ENCODE measurements around the gene PDZRN3. TPM values are rescaled to one million over a fixed set of nuclear protein-coding genes. Genes with fewer than 3 reads are reported as not detected.
"Not testable (repeated sequence)": the region's sequence is repeated elsewhere in the genome, so short reads cannot be mapped to it uniquely, and the experiment has no call there.

PDZRN3 gene
- total RNA-seq, 1 donor from 2014 or later: 135 TPM

GRCh38 chr3:73465926-73466325, 158.8 kb downstream of the PDZRN3 start:
- no peak for DNase-seq (ENCODE audit: low read depth)

- not testable (repeated sequence) for DNase-seq (ENCODE audit: low read depth)
Observed at GRCh38 chr3:73464126-73464525, 160.6 kb downstream of the PDZRN3 start.

GRCh38 chr3:73461547-73461946, 163.2 kb downstream of the PDZRN3 start:
- DNase-seq (ENCODE audit: low read depth): no peak

DNA sequence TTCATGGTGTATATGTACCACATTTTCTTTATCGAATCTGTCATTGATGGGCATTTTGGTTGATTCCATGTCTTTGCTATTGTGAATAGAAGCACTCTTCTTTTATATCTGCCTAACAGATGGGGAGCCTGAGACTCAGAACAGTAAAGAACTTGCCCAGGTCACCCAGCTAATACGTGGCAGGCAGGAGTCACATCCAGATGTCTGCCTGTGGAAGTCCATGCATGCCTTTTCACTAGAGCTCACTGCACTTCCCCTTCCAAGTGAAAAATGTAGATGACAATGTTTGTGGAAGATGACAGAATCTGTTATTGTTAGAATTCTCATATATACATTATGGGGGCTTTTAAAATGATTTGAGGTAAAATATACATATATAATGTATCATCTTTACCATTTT, 165.0 kb downstream of the PDZRN3 start:
- DNase-seq (ENCODE audit: low read depth): no peak

- no peak for DNase-seq (ENCODE audit: low read depth)
Observed at GRCh38 chr3:73453666-73454065, 171.1 kb downstream of the PDZRN3 start.

DNA sequence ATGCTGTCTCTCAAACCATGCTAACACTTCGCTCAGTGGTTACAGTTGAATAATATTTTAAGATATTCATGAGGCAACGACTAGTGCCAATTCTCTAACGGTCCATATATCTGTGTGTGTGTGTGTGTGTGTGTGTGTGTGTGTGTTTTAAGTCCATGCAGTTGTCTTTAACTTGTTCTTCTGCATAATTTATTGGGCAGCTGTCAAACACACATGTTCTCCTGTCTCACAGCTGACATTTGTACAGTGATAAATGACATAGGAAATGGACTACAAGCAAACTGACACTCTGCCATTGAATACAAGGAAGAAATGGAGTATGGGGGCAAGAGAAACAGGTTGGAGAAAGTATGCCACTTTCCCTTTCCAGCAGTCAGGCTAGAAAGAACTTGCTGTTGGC, 172.0 kb downstream of the PDZRN3 start:
- peak; percentile 69 for DNase-seq (ENCODE audit: low read depth)

DNA sequence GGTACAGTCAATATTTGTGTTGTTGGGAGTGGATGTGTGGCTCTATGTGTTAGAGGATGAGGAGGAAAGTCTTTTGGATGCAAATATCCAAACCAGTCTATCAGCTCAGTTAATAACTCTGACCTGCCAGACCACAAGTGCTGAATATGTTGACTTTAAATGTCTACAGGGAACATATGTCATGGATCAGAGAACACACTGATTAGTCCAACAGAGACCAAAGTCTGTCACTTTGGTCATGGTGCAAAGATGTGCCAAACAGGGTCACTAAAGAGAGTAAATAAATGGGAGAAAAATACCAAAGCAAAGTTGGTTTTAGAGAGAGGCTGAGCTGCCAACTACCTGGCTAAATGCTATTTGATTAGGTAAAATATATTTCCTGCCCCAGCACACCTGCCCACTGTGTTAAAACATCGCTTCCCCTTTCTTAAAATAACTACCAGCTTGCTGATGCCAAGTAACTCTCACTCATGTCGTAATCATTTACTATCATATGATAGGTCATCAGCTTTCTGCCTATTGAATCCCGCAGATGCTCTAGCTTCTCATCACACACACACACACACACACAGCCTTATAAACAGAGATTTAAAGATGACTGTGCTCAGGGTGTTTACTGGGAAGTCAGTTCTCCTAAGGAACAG, 173.3 kb downstream of the PDZRN3 start:
- no peak for DNase-seq (ENCODE audit: low read depth)

DNA sequence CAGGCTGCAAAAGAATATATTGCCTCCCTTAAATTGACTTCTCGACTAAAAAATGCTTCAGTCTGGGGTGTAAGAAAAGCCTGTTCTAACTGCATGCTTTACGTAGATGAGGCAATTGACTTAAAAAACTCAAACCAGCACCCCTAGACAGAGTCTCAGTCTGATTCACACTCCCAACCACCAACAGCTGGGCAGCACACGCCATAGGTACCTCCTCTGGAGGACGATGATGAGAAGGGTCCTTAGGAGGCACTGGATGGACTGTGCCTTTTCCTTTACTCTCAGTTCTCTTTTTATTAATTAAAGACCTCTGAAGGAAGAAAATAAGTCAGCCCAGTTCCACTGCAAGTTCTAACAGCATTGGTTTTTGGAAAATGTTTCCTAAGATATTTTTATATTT, 175.0 kb downstream of the PDZRN3 start:
- no peak for DNase-seq (ENCODE audit: low read depth)

DNA sequence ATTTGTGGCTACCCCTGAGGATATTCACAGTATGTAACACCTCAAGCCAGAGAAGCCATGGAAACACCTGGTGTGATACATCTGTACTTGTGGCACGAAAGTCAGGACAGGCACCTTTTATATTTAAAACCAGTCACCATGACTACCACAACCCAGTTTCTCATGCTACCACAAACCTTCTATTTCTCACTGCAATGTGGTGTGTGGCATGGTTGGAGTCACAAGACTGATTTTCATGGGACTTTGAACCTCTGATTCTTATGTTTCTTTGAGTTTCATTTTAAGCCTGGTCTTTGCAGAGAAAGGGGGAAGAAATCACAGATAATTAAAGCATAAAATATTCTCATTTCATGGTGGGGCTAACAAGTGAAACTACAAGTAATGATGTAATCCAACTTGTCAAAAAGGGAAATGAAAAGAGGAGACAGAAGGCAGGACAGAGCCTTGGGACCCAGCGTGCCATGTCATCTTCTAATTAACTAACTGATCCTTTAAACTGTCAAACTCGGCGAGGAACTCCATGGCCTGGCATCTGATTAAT, 175.9 kb downstream of the PDZRN3 start:
- no peak for DNase-seq (ENCODE audit: low read depth)

DNA sequence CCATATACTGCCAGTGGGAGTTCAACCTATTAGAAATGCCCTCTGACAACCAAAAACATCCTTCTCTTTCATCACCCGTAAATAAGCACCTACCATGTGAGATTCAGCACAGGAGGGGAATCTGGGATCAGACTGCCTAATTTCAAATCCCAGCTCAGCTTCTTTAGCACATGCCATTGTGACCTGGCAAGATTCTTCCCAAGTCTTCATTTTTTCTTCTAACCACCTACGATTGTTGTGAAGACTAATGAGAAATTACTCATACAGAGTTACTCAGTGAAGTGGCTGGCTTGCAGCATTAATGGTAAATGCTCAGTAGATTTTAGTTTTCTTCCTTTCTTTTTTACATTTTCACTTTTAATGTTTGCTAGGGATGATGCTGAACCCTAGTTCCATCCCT, 176.7 kb downstream of the PDZRN3 start:
- DNase-seq (ENCODE audit: low read depth): no peak

DNA sequence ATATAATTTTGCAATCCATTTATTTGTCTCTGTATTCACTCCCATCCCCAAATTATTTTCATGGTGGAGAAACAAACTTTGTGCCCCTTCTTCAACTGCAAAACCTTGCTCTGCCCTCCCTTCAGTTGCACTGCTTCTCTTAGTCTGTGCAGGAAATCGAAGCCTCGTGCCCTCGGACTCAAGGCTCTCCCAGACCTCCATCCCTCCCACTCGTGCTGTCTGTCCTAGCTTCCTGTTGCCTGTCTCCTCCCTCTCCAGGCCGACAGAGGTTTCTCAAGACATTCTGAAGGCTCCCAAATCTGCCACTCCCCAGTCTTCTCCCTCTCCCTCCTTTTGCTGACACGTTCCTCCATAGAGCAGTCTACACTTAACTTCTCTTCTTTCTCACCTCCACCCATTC, 177.6 kb downstream of the PDZRN3 start:
- DNase-seq (ENCODE audit: low read depth): no peak

DNA sequence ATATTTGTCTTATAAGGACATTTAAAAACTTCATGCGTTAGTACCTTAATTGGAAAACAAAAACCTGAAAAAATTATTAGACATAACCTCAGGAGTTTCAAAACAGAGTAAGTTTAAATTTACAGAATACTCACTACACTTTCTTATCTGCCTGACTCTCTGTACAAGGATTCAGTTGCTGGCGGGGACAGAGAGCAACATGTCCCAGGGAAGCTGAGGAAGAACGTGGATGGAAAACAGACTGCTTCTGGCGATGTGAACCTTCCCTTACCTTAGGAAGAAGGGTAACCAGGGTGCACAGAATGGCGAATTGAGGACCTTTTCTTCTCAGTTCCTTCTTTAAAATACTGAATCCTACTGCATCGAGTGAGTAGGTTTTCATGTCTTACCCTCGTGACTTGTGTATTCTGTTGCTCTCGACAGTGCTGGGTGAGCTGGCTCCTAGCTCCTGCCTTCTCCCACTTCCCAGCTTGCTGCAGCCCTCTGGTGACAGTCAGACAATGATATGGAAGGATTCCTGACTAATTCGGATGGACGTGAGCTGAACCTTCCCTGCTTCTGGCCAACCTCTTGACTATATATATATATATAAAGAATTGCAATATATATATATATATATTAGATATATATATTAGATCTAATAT, 178.2 kb downstream of the PDZRN3 start:
- no peak for DNase-seq (ENCODE audit: low read depth)

DNA sequence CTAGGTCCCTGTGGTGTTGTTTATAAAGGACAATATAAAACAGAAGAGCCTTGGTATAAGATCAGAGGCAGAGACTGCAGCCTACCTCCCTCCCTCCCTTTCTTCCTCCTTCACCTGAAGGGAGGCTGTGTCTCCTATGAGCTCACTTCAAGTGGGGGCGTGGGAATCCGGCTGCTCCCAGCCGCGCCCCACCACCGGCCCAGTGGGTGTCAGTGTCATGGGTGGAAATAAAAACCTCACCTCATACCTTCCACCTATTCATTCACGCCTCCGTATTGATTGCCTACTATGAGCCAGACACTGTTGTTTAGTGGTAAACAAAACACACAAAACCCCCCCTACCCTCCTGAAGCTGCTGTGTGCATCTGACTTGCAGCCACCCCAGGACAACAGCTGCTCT, 181.9 kb downstream of the PDZRN3 start:
- DNase-seq (ENCODE audit: low read depth): no peak

- DNase-seq (ENCODE audit: low read depth): no peak
Observed at GRCh38 chr3:73442152-73442551, 182.6 kb downstream of the PDZRN3 start.

DNA sequence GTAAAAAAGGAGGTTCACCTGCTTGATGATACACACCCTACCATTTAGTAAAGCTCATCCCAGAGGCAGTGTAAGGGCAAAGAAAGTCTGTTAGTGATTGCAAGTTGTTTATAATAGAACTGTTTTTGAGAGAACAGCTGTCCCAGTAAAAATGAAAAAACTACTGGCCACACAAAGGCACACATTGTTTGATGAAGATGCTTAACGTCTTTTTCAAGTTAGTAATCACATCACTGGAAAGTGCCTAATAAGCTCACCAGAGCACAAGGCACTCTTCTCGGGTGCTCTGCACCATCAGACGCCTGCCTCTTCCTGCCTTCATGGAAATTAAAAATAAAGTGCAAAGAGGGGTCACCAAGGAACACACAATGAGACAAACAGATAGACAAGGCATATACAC, 186.9 kb downstream of the PDZRN3 start:
- peak; percentile 64 for DNase-seq (ENCODE audit: low read depth)

DNA sequence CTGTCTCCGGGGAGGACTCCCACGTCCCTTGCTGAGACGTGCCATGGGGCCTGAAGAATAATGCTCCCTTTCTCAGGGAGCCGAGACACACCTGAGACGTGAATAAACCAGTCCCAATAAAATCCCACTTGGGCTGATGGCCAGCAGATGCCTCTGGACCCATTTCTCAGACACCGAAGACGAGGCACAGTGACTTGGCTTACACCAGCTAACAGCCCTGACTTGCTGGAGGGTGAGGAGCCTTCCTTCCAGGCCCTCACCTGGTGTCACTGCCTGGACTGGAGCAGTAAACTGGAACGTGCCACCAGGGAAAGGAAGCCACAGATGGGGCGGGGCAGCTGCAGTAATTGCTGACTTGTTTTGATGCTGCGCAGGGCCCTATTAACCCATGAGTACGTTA, 189.7 kb downstream of the PDZRN3 start:
- DNase-seq (ENCODE audit: low read depth): no peak

DNA sequence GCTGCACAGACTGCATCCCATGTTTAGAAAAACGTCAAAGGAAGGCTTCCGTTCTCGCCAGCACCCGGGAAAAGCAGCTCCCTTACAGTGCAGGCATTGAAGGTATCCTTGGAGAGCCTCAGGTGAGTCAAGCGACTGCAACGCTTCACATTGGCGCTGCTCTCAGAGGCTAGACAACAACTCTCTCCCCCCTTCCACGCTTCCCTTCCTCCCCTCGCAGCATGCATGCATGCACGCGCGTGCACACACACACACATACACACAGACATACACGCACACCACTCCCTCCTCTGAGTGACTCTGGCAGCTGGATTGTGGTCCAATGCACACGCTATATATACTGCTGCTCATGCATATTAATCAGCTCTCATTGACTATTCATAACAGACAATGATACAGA, 191.1 kb downstream of the PDZRN3 start:
- DNase-seq (ENCODE audit: low read depth): no peak

GRCh38 chr3:73433079-73433478, 191.7 kb downstream of the PDZRN3 start:
- DNase-seq (ENCODE audit: low read depth): no peak

GRCh38 chr3:73432706-73433032, 192.1 kb downstream of the PDZRN3 start:
- DNase-seq (ENCODE audit: low read depth): no peak

DNA sequence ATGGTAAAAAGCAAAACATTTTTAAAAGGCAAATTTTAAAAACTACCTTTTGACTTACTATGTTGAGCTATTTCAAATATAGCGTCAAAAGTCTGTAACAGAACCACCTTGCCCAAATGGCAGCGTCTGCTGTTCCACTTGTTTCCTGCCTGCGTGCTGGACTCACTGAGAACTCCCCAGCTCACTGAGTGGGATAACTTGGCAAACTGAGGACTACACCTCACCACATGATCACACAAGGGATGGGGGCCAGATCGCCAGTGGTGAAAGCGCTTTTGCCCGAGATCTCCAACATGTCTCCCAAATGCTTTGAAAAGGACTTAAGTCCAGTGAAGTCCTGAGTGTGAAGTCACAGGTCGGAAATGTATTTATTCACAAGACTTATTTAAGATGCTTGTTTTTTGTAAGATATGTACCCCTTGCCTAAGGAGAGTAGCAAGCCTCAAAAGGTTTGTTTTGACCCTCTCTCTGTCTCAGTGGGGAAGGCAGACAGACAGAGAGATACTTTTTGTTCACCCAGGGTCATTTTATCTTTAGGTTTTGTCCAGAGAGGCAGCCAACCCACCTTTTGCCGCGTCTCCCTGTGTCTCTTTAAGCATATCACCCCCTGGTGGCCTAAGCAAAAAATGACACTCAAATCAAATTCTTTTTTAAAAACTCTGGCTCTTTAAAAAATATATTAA, 192.6 kb downstream of the PDZRN3 start:
- peak; percentile 60 for DNase-seq (ENCODE audit: low read depth)

- DNase-seq (ENCODE audit: low read depth): no peak
Observed at GRCh38 chr3:73431183-73431900, 193.4 kb downstream of the PDZRN3 start.

Data from myocyte (in vitro differentiated cells).